Common myeloid progenitor, CD34-positive (primary cell): ENCODE measurements around the gene TTC28.

Source experiments
- CTCF ChIA-PET: fragments of 350-600 bp; sonication (Branson Sonifier 250); formaldehyde crosslinking; loops from one replicate; lab custom pipeline; 2021; ENCODE audit warnings: antibody characterized with exemption; lab: Charles Lee
- POLR2A ChIA-PET: fragments of 350-600 bp; sonication (Branson Sonifier 250); formaldehyde crosslinking; loops from one replicate; lab custom pipeline; 2021; ENCODE audit warnings: antibody characterized with exemption; lab: Charles Lee
- DNase-seq, 3 donors: peaks; one replicate each; pipeline versions ENCODE4 v3.0.0 to v3.0.0-alpha.2; 2013
- H3K27ac ChIP-seq, 2 experiments: 1 replicate in 1 of 2; 2 replicates in 1 of 2; pipeline ENCODE4 v1.7.0; 2013; ENCODE audit warnings: inconsistent platforms in 2 of 2, low read length in 2 of 2, mild to moderate bottlenecking in 2 of 2, low read depth in 1 of 2, moderate library complexity in 1 of 2; ENCODE audit not compliant: severe bottlenecking in 2 of 2, insufficient read depth in 1 of 2, poor library complexity in 1 of 2
- H3K27me3 ChIP-seq, 5 experiments: replicated peaks in 2 of 5; 1 replicate in 3 of 5; 2 replicates in 2 of 5; pipeline versions ENCODE4 v1.6.1 to v1.7.0; 2013; ENCODE audit warnings: low read length in 4 of 5, mild to moderate bottlenecking in 2 of 5, moderate library complexity in 2 of 5, inconsistent platforms in 1 of 5; ENCODE audit not compliant: insufficient read depth in 5 of 5, control insufficient read depth in 4 of 5
- H3K36me3 ChIP-seq, 4 experiments: 1 replicate in 2 of 4; 2 replicates in 2 of 4; pipeline versions ENCODE4 v1.6.1 to v1.7.0; 2013; ENCODE audit warnings: low read length in 3 of 4, control low read depth in 1 of 4, mild to moderate bottlenecking in 1 of 4; ENCODE audit not compliant: control insufficient read depth in 4 of 4, insufficient read depth in 4 of 4
- H3K4me1 ChIP-seq, 4 experiments: 1 replicate in 3 of 4; 2 replicates in 1 of 4; pipeline versions ENCODE4 v1.6.1 to v1.7.1; 2013; ENCODE audit warnings: low read length in 3 of 4, mild to moderate bottlenecking in 3 of 4, control low read depth in 1 of 4, inconsistent platforms in 1 of 4, moderate library complexity in 1 of 4; ENCODE audit not compliant: control insufficient read depth in 4 of 4, insufficient read depth in 4 of 4; ENCODE audit errors: control extremely low read depth in 1 of 4
- H3K4me3 ChIP-seq, 7 experiments: 1 replicate in 4 of 7; 2 replicates in 3 of 7; pipeline versions ENCODE4 v1.5.1 to v1.7.0; 2013; ENCODE audit warnings: mild to moderate bottlenecking in 7 of 7, low read length in 6 of 7, moderate library complexity in 6 of 7, inconsistent platforms in 2 of 7, low read depth in 2 of 7, control low read depth in 1 of 7; ENCODE audit not compliant: insufficient read depth in 4 of 7, control insufficient read depth in 1 of 7; ENCODE audit errors: extremely low read depth in 1 of 7
- H3K9me3 ChIP-seq, 5 experiments: 1 replicate in 4 of 5; 2 replicates in 1 of 5; pipeline versions ENCODE4 v1.6.1 to v1.7.1; 2013; ENCODE audit warnings: low read length in 4 of 5, mild to moderate bottlenecking in 2 of 5, inconsistent platforms in 1 of 5, low read depth in 1 of 5, moderate library complexity in 1 of 5; ENCODE audit not compliant: control insufficient read depth in 4 of 5, insufficient read depth in 2 of 5; ENCODE audit errors: control extremely low read depth in 1 of 5
- WGBS: methylation state at CpG from one replicate; pipeline ENCODE4 v1.1.5; 2013; ENCODE audit not compliant: insufficient coverage; 5-methylcytosine and 5-hydroxymethylcytosine counted together

TTC28 gene

DNA sequence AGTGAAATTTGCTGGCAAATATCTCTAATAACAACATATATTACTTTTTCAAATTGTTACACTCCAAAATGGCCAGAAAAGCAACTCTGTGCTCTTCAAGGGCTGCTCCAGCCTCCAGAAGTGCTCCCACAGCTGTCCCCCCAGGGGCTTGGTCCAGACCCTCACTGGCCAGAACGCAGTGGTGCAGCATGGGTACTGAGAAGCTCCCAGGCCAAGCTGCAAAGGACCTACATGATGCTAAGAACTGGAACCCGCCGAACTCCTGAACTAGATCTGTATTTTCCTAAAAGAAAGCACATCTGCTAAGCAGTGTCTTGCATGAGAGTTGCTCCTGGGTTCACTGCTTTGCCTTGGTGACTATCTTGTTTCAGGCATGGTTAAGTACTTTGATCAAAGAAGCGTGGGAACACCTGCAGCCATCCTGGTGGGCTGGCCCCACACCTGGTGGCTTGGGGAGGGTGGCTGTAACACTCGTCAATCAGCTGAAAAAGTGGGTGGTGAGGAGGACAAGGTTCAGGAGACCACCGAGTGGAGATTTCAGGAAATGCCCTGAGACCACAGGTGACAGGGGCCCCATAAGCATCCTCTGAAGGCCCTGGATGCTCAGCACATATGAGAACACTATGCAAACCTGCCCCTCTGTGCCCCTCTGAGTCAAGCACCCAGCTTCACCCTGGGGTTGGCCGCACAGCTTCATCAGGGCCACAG is 687.9 kb downstream of the TTC28 start:
- peaks cover 0 to 20% (median 12%) of the 10 kb centered on the region in 4 experiments for H3K4me1 ChIP-seq
- WGBS, result 92% methylated on average over 5 of the region's 7 CpGs
- H3K9me3 ChIP-seq, result no peaks in the 10 kb centered on the region
- H3K27me3 ChIP-seq, result no peaks in the 10 kb centered on the region
- H3K4me3 ChIP-seq, result no peak overlapping the region
- ChIA-PET POLR2A (interaction anchor here (0.5 to 0.6 kb wide), 2 partner anchors 76 to 1281 kb away, joined by 3 to 4 read pairs; no protein-coding TSS in a partner anchor), CTCF (interaction anchor here (1.0 to 1.3 kb wide), 2 partner anchors 20 to 24 kb away, joined by 3 read pairs; no protein-coding TSS in a partner anchor)
- H3K27ac ChIP-seq, result no peak overlapping the region
- H3K36me3 ChIP-seq, result peaks cover 0 to 4% (median 2%) of the 10 kb centered on the region in 4 experiments
- DNase-seq, result no peak

DNA sequence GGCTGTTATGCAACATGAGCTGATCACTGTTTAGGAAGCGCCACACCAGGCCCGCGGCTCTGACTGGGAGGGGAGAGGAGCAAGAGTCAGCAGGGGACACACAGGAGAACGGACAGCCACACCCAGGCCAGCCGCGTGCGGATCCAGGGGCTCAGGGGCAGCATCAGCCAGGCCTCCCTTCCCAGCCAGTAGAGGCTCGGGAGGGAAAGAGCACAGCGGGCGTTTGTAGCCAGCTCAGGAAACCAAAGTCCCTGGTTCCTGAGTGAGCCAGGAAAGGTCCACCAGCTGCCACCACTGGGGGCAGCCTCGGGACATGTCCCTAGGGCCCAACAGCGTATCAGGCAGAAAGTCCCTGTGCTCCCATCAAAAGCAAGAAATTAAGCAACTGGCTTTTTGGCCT is 688.8 kb downstream of the TTC28 start:
- H3K4me3 ChIP-seq, result no peak overlapping the region
- peaks cover 0 to 4% (median 4%) of the 10 kb centered on the region in 4 experiments for H3K36me3 ChIP-seq
- H3K4me1 ChIP-seq, result peaks cover 0 to 20% (median 12%) of the 10 kb centered on the region in 4 experiments
- peak in 2 of 3 donors; percentile 51 to 59 for DNase-seq
- H3K9me3 ChIP-seq, result no peaks in the 10 kb centered on the region
- 83% methylated on average over 12 of the region's 12 CpGs for WGBS
- no peaks in the 10 kb centered on the region for H3K27me3 ChIP-seq
- H3K27ac ChIP-seq, result no peak overlapping the region
- ChIA-PET POLR2A (interaction anchor here (0.5 kb wide), 1 partner anchor 76 kb away, joined by 3 read pairs; no protein-coding TSS in a partner anchor), CTCF (interaction anchor here (0.6 to 2.1 kb wide), 3 partner anchors 9 to 23 kb away, joined by 3 to 5 read pairs (median 3); no protein-coding TSS in a partner anchor)

DNA sequence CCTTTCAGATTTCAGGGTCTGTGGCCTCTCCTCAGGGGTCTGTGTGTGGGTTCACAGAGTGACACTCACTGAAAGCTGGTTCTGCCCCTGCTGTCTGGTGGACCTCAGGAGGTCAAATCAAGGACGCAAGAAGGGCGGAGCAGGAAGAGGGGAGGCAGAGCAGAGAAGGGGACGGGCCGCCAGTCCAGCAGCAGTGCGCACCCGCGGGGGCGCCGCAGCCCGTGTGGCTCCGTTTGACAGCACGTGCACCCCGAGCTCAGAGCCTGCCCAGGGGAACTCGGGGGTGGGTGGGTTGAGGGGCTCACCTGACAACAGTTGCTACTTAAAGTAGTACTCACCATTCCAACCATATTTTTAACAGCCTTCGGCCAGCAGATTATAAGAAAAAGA is 689.2 kb downstream of the TTC28 start:
- no peak for DNase-seq
- 96% methylated on average over 9 of the region's 15 CpGs for WGBS
- POLR2A ChIA-PET, result no interaction called here
- no peaks in the 10 kb centered on the region for H3K27me3 ChIP-seq
- H3K9me3 ChIP-seq, result no peaks in the 10 kb centered on the region
- no peak overlapping the region for H3K27ac ChIP-seq
- H3K4me1 ChIP-seq, result peaks cover 0 to 20% (median 12%) of the 10 kb centered on the region in 4 experiments
- CTCF ChIA-PET, result interaction anchor here (0.6 to 2.1 kb wide), 2 partner anchors 9 to 10 kb away, joined by 3 to 5 read pairs; no protein-coding TSS in a partner anchor
- H3K36me3 ChIP-seq, result peaks cover 0 to 4% (median 4%) of the 10 kb centered on the region in 4 experiments
- H3K4me3 ChIP-seq, result no peak overlapping the region

DNA sequence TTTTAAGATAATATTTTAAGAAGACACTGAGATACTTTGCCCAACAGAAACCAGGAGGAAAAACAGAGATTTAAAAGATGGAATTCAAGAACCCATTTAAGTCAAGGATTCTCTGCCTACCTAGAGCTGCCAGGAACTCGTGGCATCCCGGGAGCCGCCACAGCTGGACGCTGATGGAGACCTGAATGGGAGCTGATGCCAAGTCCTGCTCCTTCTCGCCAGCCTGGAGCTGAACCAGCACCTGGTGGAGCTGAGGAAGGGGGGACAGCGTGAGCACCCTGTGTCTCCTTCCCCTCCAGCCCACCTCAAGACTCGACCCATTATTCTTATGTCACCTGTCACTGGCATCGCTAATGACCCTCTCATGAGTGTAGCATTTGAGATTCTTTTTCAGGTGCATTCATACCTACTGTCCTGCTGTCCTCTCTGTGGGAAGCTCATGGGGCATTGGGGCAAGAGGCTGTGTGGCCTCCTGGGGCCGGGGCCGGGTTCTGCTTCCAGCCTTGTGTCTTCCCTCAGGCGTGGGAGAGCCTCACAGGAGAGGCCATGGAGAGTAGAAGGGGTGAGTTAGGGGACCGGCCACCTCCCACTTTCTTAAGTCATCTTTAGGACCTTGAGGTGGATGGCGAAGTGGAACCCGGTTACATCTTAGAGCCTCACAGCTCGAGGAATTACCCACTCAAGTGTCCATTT is 689.7 kb downstream of the TTC28 start:
- peaks cover 0 to 9% (median 5%) of the 10 kb centered on the region in 4 experiments for H3K36me3 ChIP-seq
- WGBS, result 85% methylated on average over 11 of the region's 15 CpGs
- DNase-seq, result no peak
- no peak overlapping the region for H3K4me3 ChIP-seq
- no peak overlapping the region for H3K27ac ChIP-seq
- H3K27me3 ChIP-seq, result no peaks in the 10 kb centered on the region
- H3K4me1 ChIP-seq, result peaks cover 0 to 20% (median 12%) of the 10 kb centered on the region in 4 experiments
- H3K9me3 ChIP-seq, result no peaks in the 10 kb centered on the region
- CTCF ChIA-PET, result interaction anchor here (2.1 kb wide), 1 partner anchor 10 kb away, joined by 5 read pairs; no protein-coding TSS in a partner anchor
- POLR2A ChIA-PET, result no interaction called here

DNA sequence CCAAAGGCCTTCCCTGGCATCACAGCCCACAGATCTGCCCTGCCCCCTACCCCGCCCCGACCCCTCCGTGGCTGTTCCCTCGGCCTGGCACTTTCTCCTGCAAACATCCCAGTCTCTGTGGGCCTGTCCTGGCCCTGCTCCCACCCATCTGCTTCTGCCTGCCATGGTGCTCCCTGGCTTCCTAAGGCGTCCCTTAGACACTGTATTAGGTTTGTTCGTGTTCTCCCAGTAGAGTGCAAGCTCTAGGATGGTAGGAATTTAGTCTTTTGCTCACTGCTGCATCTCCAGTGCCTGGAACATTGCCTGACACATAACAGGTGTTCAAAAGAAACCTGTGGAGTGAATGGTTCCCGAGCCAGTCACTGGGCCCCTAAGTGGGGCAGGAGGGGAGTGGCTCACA is 690.9 kb downstream of the TTC28 start:
- H3K4me3 ChIP-seq, result no peak overlapping the region
- ChIA-PET CTCF (interaction anchor here (2.1 kb wide), 1 partner anchor 11 kb away, joined by 5 read pairs; no protein-coding TSS in a partner anchor), POLR2A (no interaction called here)
- H3K27me3 ChIP-seq, result no peaks in the 10 kb centered on the region
- H3K36me3 ChIP-seq, result peaks cover 0 to 11% (median 6%) of the 10 kb centered on the region in 4 experiments
- H3K9me3 ChIP-seq, result no peaks in the 10 kb centered on the region
- 98% methylated on average over 5 of the region's 7 CpGs for WGBS
- H3K4me1 ChIP-seq, result peaks cover 0 to 15% (median 12%) of the 10 kb centered on the region in 4 experiments
- H3K27ac ChIP-seq, result no peak overlapping the region
- DNase-seq, result no peak

DNA sequence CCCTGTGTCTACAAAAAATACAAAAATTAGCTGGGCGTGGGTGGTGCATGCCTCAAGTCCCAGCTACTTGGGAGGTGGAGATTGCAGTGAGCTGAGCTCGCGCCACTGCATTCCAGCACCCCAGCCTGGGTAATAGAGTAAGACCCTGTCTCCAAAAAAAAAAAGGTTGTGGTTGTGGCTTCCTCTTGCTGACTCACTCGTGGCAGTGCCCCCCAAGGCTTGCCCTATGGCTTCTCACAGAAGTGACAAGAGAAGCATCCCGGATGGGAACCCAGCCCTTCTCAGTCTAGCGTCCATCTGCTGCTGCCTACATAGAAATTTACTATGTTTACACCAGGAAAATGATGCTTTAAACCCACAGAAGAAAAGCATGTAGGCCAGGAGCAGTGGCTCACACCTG is 692.1 kb downstream of the TTC28 start:
- Histone ChIP-seq H3K4me1 (peaks cover 0 to 15% (median 12%) of the 10 kb centered on the region in 4 experiments), H3K36me3 (peaks cover 0 to 11% (median 7%) of the 10 kb centered on the region in 4 experiments), H3K4me3 (peak overlapping the region in 2 of 7 experiments; percentile 9 to 10), H3K27ac (no peak overlapping the region), H3K9me3 (no peaks in the 10 kb centered on the region), H3K27me3 (no peaks in the 10 kb centered on the region)
- POLR2A ChIA-PET, result no interaction called here
- CTCF ChIA-PET, result no interaction called here
- whole genome bisulfite sequencing, result 3% methylated on average over 5 of the region's 6 CpGs
- peak; percentile 60 to 92 (median 90) for DNase-seq
